ENCODE results near the gene SPRR5.

SPRR5 gene

GRCh38 chr1:152951711-152952110 lies 4.7 kb downstream of the SPRR5 start:
- no peak for DNase-seq

DNA sequence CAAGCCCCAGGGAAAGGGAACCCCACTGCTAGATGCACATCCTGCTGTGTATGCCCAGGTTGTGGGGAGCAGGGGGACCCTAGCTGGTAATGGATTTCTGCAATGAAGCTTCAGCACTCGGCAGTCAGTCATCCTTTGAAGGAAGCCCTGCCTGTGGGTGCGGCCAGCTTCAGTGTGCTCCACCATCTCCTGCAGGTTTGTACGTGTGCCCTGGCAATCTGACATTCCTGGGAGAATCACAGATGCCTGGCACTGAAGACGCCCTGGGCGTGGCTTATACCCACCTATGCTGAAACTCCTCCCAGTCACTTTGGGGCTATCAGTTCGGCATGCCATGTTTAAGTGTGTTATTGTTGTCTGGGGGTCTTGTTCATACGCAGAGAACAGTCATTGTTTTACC lies 6.8 kb downstream of the SPRR5 start:
- no peak for DNase-seq

- no peak for DNase-seq
These were observed 7.4 kb downstream of the SPRR5 start for GRCh38 chr1:152954436-152954835.

- no peak for DNase-seq
These were observed 10.6 kb downstream of the SPRR5 start for GRCh38 chr1:152957561-152957960.

GRCh38 chr1:152959273-152959672 lies 12.3 kb downstream of the SPRR5 start:
- DNase-seq = no peak

- no peak for DNase-seq
These were observed 12.9 kb downstream of the SPRR5 start for GRCh38 chr1:152959801-152960451.

GRCh38 chr1:152960452-152961044 lies 13.5 kb downstream of the SPRR5 start:
- no peak for DNase-seq

- no peak for DNase-seq
These were observed 14.4 kb downstream of the SPRR5 start for GRCh38 chr1:152961226-152961891.

DNA sequence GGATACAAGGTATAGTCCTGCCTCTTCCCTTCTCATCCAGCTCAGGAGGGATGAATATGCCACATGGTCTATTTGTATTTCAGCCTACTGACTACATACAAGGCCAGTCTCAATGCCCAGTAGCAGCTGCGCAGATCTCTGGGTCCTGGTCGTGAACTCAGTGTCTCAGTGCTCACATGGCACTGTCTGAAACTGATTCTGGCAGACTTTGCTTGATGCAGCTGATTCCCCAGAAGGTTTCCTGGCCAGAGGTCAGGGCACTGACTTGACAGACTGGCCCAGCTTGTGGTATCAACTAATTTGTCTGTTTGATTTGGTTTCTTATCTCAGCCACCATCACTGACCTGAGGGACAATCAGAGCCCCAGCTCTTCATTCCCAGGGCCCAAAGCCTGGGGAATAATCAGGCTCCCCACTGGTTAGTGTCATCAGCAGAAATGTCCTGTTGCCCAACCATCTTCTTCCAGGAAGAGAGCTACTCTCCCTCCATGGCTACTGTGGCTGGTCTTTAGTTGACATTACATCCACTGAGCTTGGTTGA lies 15.9 kb downstream of the SPRR5 start:
- no peak for DNase-seq

DNA sequence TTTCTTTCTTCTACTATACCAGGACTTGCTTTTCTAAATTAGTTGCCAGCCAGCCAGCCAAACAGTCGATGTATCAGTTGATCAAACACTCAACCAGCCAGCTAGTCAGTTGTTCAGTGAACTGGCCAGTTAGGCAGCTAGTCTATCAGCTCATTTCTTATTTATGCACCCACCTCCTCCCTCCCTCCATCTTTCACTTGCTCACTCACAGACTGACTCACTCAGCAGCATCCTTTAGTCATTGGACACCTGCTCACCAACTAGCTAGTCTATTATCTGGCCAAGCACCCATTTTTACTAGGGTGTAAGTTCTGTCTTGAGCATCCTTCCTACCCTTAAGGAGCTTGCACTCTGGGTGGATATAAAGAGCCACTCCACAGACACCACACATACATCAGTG lies 17.5 kb downstream of the SPRR5 start:
- no peak for DNase-seq

GRCh38 chr1:152965853-152966252 lies 18.8 kb downstream of the SPRR5 start:
- no peak for DNase-seq

DNA sequence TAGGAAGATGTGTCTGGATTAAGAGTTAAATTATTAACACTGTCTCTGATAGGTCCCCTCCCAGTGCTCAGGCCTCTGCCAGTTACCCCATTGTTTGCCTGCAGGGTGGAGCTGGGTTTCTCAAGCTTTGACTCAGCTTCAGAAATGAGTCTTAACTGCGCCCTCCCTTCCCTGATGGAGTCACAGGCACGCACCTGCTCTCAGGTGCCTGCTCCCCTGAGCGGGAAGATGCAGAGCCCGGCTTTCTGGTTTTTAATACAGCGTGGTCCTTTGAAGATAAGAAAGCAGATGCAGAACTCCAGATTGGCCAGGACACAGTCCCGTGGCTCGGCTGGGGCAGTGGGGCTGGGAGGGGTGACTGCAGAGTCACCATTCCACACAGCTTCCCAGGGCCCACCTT lies 20.2 kb downstream of the SPRR5 start:
- no peak for DNase-seq

- no peak for DNase-seq
These were observed 21.2 kb downstream of the SPRR5 start for GRCh38 chr1:152968248-152968647.

- no peak for DNase-seq
These were observed 22.0 kb downstream of the SPRR5 start for GRCh38 chr1:152969036-152969435.

DNA sequence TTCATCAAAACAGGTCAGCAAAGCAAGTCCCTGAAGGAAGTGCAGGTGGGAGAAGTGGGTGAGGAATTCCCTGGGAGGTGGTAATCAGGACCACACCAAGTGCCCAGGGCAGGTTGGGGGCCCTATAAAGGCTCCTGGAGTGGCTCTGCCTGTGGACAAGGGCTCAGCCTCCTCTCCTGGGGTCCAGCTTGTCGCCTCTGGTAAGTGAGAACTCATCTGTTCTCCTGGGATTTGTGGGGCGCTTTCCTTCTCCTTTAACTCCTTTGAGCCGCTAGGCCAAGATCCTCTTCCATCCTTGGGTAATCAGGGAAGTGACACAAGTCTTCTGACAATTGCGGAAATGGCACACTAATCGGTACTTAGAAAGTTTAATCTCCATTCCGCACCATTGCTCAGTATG lies 23.5 kb downstream of the SPRR5 start, which contains the start of gene SPRR4:
Gene SPRR4, plus strand, starts transcription at position 154 of the 400 bp plus-strand sequence. CDS start 1,243 bp downstream, outside the sequence.
- no peak for DNase-seq

- DNase-seq = no peak
These were observed 25.3 kb downstream of the SPRR5 start for GRCh38 chr1:152972196-152972886.

DNA sequence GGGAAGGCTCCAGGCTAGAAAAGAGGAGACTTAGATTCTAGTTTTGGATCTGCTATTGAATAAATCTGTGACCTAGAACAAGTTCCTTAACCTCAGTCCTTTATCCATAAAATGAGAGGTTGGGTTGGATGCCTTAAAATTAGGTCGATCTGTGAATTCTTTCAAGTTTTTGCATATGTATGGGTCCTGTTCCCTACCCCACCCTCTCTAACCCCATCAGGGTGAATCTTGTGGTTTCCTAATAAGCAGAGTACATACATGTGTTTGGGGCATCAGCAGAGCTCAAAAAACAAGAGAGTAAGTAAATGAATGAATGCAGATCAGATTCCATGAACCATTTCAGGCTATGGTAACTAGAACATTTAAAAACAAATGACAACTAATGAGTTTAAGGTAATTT lies 29.7 kb downstream of the SPRR5 start:
- no peak for DNase-seq

- DNase-seq = no peak
These were observed 30.6 kb downstream of the SPRR5 start for GRCh38 chr1:152977614-152978013.

GRCh38 chr1:152980676-152981075 lies 33.7 kb downstream of the SPRR5 start:
- DNase-seq = no peak

DNA sequence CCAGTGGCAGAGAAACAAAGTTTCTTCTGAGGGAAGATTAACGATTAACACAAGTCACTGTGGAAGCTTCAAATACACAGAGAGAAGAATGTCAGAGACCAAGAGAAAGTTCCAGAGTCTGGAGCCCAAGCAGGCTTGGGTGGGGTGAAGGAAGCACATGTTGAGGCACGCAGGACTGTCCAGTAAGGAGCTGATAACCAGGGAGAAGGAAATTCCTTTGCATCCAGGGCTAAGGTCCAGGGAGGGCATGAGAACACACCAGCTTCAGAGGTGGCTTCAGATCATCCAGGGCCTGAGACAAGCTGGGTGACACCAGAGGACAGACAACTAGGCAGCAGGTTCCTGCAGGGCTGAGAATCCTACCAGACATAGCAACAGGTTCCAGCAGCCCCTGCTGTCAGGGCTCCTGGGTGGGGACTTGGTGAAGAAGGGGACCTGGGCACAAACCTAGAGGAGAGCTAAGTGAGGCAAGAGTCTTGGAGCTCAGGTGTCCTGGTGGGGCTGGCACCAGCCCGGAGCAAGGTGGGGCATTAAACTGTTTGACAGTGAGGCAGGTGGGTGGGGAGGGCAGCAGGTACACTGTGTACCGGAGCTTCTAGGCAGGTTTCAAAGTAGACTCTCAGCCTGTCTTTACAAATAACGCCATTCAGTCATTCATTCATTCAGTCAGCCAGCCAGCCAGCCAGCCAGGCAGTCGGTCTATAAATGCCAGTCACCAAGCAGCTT lies 34.3 kb downstream of the SPRR5 start:
- DNase-seq = no peak

- DNase-seq = no peak
These were observed 35.1 kb downstream of the SPRR5 start for GRCh38 chr1:152982076-152982475.

DNA sequence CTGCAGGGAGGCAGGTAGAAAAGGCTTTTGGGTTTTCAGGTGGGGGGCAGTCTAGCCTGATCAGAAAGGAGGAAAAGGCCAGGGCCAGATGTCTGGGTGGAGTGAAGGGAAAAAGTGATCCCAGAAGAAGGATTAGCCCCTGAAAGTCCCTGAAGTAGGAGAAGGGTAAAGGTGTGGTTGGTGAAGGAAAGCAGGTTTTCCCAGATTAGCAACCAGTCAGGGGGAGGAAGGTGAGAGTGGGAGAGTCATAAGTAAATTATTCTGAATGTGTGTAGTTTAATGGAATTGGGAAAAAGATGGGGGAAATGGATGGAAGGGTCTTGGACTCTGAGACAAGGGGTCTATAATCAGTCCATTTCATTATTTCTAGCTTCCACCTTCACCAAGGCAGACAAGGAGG lies 36.2 kb downstream of the SPRR5 start:
- DNase-seq = no peak

DNA sequence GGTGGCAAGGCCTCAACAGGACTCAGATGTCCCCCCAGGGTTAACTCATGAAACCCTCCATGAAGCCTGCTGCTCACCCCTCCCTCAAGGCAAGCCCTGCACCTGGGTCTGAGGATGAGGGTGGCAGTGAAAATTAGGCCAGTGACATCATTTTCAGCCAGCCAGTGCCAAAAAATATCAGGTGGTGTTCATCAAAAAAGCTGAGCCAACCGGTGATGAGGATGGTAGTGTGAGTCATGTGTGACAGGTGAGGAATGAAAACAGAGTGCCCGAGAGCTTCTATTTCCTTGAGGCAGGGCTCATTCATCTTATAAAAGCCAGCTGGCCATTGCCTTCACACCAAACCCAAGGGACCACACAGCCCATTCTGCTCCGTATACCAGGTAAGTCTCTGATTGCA lies 36.7 kb downstream of the SPRR5 start, which contains the start of gene SPRR1A:
Gene SPRR1A, plus strand, starts transcription at position 339 of the 400 bp plus-strand sequence. CDS start 1,150 bp downstream, outside the sequence.
- no peak for DNase-seq
